GM23338 (cell line): ENCODE results near the gene NPAS3. TPM values are rescaled to one million over a fixed set of nuclear protein-coding genes. Genes with fewer than 3 reads are reported as not detected.

Experiments used
- ATAC-seq: fragments of 200-7000 bp; cut with Tn5 transposase; 3 replicates; pipeline ENCODE4 v1.9.1; 2020
- DNase-seq: peaks from one replicate; pipeline ENCODE4 v3.0.0-alpha.2; 2015; ENCODE audit warnings: low spot score
- H2AFZ ChIP-seq: fragments of 200-600 bp; sonication (generic); 2 replicates; pipeline ENCODE4 v1.8.0; 2016; ENCODE audit warnings: antibody characterized with exemption, mild to moderate bottlenecking, moderate library complexity
- H3F3A ChIP-seq: fragments of 200-600 bp; sonication (generic); replicated peaks from 2 replicates; pipeline ENCODE4 v1.8.0; 2017; ENCODE audit warnings: antibody characterized with exemption, mixed run types, low read depth
- H3K27ac ChIP-seq: fragments of 200-600 bp; sonication (generic); 2 replicates; pipeline ENCODE4 v1.6.1; 2016; ENCODE audit warnings: low read depth
- H3K27me3 ChIP-seq: fragments of 200-600 bp; sonication (generic); 2 replicates; pipeline ENCODE4 v1.8.0; 2016; ENCODE audit warnings: mild to moderate bottlenecking, mixed run types, moderate library complexity; ENCODE audit not compliant: insufficient read depth
- H3K36me3 ChIP-seq: fragments of 200-600 bp; sonication (generic); 2 replicates; pipeline ENCODE4 v1.8.0; 2016; ENCODE audit warnings: mild to moderate bottlenecking; ENCODE audit not compliant: insufficient read depth
- H3K4me1 ChIP-seq: fragments of 200-600 bp; sonication (generic); 2 replicates; pipeline ENCODE4 v1.8.0; 2016; ENCODE audit warnings: mild to moderate bottlenecking, moderate library complexity; ENCODE audit not compliant: insufficient read depth
- H3K4me2 ChIP-seq: fragments of 200-600 bp; sonication (generic); 2 replicates; pipeline ENCODE4 v1.7.1; 2017; ENCODE audit warnings: mixed run types
- H3K4me3 ChIP-seq: fragments of 200-600 bp; sonication (generic); 2 replicates; pipeline ENCODE4 v1.6.1; 2016; ENCODE audit warnings: mixed run types
- H3K79me2 ChIP-seq: fragments of 200-600 bp; sonication (generic); replicated peaks from 2 replicates; pipeline ENCODE4 v1.8.0; 2017; ENCODE audit warnings: mild to moderate bottlenecking; ENCODE audit not compliant: insufficient read depth
- H3K9me2 ChIP-seq: fragments of 200-600 bp; sonication (generic); 2 replicates; pipeline ENCODE4 v1.8.0; 2017; ENCODE audit not compliant: insufficient read depth
- H4K20me1 ChIP-seq: fragments of 200-600 bp; sonication (generic); replicated peaks from 2 replicates; pipeline ENCODE4 v1.8.0; 2017; ENCODE audit warnings: mild to moderate bottlenecking; ENCODE audit not compliant: insufficient read depth
- H3K27ac Mint-ChIP-seq: 2 replicates; pipeline ENCODE4 v1.8.0; 2020; ENCODE audit warnings: inconsistent platforms, mild to moderate bottlenecking, moderate library complexity, mixed read lengths
- H3K27me3 Mint-ChIP-seq: 3 replicates; pipeline ENCODE4 v1.8.0; 2022; ENCODE audit warnings: low read depth, mild to moderate bottlenecking, moderate library complexity, mixed read lengths, inconsistent platforms; ENCODE audit not compliant: insufficient read depth, poor library complexity
- H3K36me3 Mint-ChIP-seq: 3 replicates; pipeline ENCODE4 v1.8.0; 2021; ENCODE audit warnings: low read depth, mild to moderate bottlenecking, inconsistent platforms, moderate library complexity, mixed read lengths
- H3K4me1 Mint-ChIP-seq: 3 replicates; pipeline ENCODE4 v1.8.0; 2020; ENCODE audit warnings: mild to moderate bottlenecking, inconsistent platforms, mixed read lengths
- H3K4me3 Mint-ChIP-seq: 3 replicates; pipeline ENCODE4 v1.8.0; 2021; ENCODE audit warnings: moderate library complexity, mild to moderate bottlenecking, inconsistent platforms, mixed read lengths
- H3K9me3 Mint-ChIP-seq: 3 replicates; pipeline ENCODE4 v1.8.0; 2020; ENCODE audit warnings: moderate library complexity, mild to moderate bottlenecking, inconsistent platforms, mixed read lengths
- CREB1 ChIP-seq: fragments of 250-450 bp; sonication (Bioruptor Pico); IDR thresholded peaks from 2 replicates; pipeline ENCODE4 v1.5.0; 2020; ENCODE audit warnings: low read depth, mild to moderate bottlenecking, moderate library complexity
- EZH2 ChIP-seq: fragments of 200-600 bp; sonication (generic); IDR thresholded peaks from one replicate; pipeline ENCODE4 v1.8.0; 2017; ENCODE audit warnings: antibody characterized with exemption, mild to moderate bottlenecking, low read depth; ENCODE audit not compliant: unreplicated experiment
- NANOG ChIP-seq: IDR thresholded peaks from 2 replicates; pipeline ENCODE4 v1.6.1; 2016; ENCODE audit warnings: antibody characterized with exemption, borderline replicate concordance
- POLR2AphosphoS5 ChIP-seq: IDR thresholded peaks from 2 replicates; pipeline ENCODE4 v1.6.1; 2016; ENCODE audit warnings: antibody characterized with exemption, low read depth
- REST ChIP-seq: IDR thresholded peaks from one replicate; pipeline ENCODE4 v1.6.1; 2018; ENCODE audit warnings: antibody characterized with exemption; ENCODE audit not compliant: unreplicated experiment
- ZNF462 ChIP-seq: fragments of 250-450 bp; sonication (Bioruptor Pico); IDR thresholded peaks from 2 replicates; pipeline ENCODE4 v1.5.0; 2020; ENCODE audit warnings: mild to moderate bottlenecking, moderate library complexity
- polyA plus RNA-seq: library from polyadenylated mRNA; unstranded; fragments of >200 nt; fragmentation: Nextera tagmentation; extraction: Ambion mirVana; gene quantifications from 2 replicates; pipeline ENCODE4 v1.2.1, GENCODE V29; 2016
- total RNA-seq: library from RNA; depleted of rRNA; stranded (reverse); fragments of >200 nt; shearing (Covaris generic); gene quantifications from 2 replicates; pipeline ENCODE4 v1.2.3, GENCODE V29; 2014

Gene NPAS3
- total and polyA plus RNA-seq, 2 experiments from 2014 or later: 0.17 to 0.19 TPM

GRCh38 chr14:33762161-33762851 lies 823.6 kb downstream of the NPAS3 start:
- no peak overlapping the region for H3K27ac Mint-ChIP-seq

More at GRCh38 chr14:33762161-33762851, 823.6 kb downstream of the NPAS3 start:
- TF ChIP-seq NANOG (no peak), EZH2 (no peak), ZNF462 (CRISPR knock-in tag) (no peak), REST (no peak), CREB1 (CRISPR knock-in tag) (no peak), POLR2AphosphoS5 (no peak)
- Histone ChIP-seq H3K27ac (no peak overlapping the region), H3K79me2 (no peaks in the 10 kb centered on the region), H3F3A (no peaks in the 10 kb centered on the region), H2AFZ (no peak overlapping the region; the same call in 1 of the 2 replicates), H4K20me1 (no peaks in the 10 kb centered on the region), H3K4me1 (peaks cover 43% of the 10 kb centered on the region), H3K36me3 (no peaks in the 10 kb centered on the region), H3K27me3 (no peaks in the 10 kb centered on the region), H3K4me2 (no peak overlapping the region), H3K4me3 (no peak overlapping the region), H3K9me2 (0 out of 2 replicates have a peak, but pooled peaks cover 5% of the 10 kb centered on the region)
- Mint-ChIP-seq H3K36me3 (no peaks in the 10 kb centered on the region), H3K9me3 (no peaks in the 10 kb centered on the region), H3K4me3 (no peak overlapping the region), H3K27me3 (no peaks in the 10 kb centered on the region), H3K4me1 (peaks cover 49% of the 10 kb centered on the region)
- DNase-seq (no peak), ATAC-seq (no peak)
